SU-DHL-6 (cell line): ENCODE results near the gene RIN3.

Experiments
- H2AFZ ChIP-seq: fragments of 200-600 bp; sonication (generic); 2 replicates; pipeline ENCODE4 v1.6.1; 2014; ENCODE audit warnings: low read depth, mild to moderate bottlenecking, moderate library complexity, mixed read lengths, antibody characterized with exemption, low read length; ENCODE audit not compliant: severe bottlenecking
- H3F3A ChIP-seq: fragments of 200-600 bp; shearing (Covaris generic); 2 replicates; pipeline ENCODE4 v1.6.0; 2016; ENCODE audit warnings: antibody characterized with exemption, mild to moderate bottlenecking; ENCODE audit not compliant: insufficient read depth
- H3K27ac ChIP-seq: fragments of 200-600 bp; sonication (generic); 2 replicates; pipeline ENCODE4 v1.5.1; 2016; ENCODE audit warnings: low read depth, mild to moderate bottlenecking, low read length, moderate library complexity, mixed read lengths
- H3K27me3 ChIP-seq: fragments of 200-600 bp; sonication (generic), shearing (Covaris generic); 2 replicates; pipeline ENCODE4 v1.6.0; 2014; ENCODE audit warnings: mild to moderate bottlenecking, low read length
- H3K36me3 ChIP-seq: fragments of 200-600 bp; sonication (generic); 2 replicates; pipeline ENCODE4 v1.6.1; 2014; ENCODE audit warnings: mild to moderate bottlenecking, low read length, mixed read lengths
- H3K4me2 ChIP-seq: fragments of 300-600, 200-600 bp; shearing (Covaris generic), sonication (generic); 2 replicates; pipeline ENCODE4 v1.6.0; 2014; ENCODE audit warnings: low read length, low read depth, mild to moderate bottlenecking; ENCODE audit not compliant: poor library complexity, severe bottlenecking
- H3K4me3 ChIP-seq: fragments of 200-600 bp; sonication (generic); 2 replicates; pipeline ENCODE4 v1.5.1; 2014; ENCODE audit warnings: antibody characterized with exemption, low read length, mild to moderate bottlenecking, mixed read lengths; ENCODE audit not compliant: insufficient read depth, poor library complexity, severe bottlenecking
- H3K79me2 ChIP-seq: fragments of 200-600 bp; sonication (generic); 2 replicates; pipeline ENCODE4 v1.6.1; 2014; ENCODE audit warnings: mild to moderate bottlenecking, low read length, moderate library complexity; ENCODE audit not compliant: insufficient read depth
- H3K9ac ChIP-seq: fragments of 200-600 bp; sonication (generic); 2 replicates; pipeline ENCODE4 v1.7.0; 2014; ENCODE audit warnings: mild to moderate bottlenecking, low read length
- H3K9me2 ChIP-seq: fragments of 200-600 bp; sonication (generic); replicated peaks from 2 replicates; pipeline ENCODE4 v1.6.1; 2014; ENCODE audit warnings: low read length; ENCODE audit not compliant: insufficient read depth
- H3K9me3 ChIP-seq: fragments of 200-600 bp; sonication (generic); 2 replicates; pipeline ENCODE4 v1.6.1; 2014; ENCODE audit warnings: low read length, mixed read lengths; ENCODE audit not compliant: insufficient read depth
- H4K20me1 ChIP-seq: fragments of 200-600 bp; sonication (generic); 2 replicates; pipeline ENCODE4 v1.6.1; 2014; ENCODE audit warnings: low read depth, mild to moderate bottlenecking, antibody characterized with exemption, low read length, moderate library complexity, mixed read lengths
- EZH2phosphoT487 ChIP-seq: fragments of 200-600 bp; sonication (generic), shearing (Covaris generic); conservative IDR thresholded peaks from 2 replicates; pipeline ENCODE4 v1.6.1; 2018; ENCODE audit warnings: mild to moderate bottlenecking, antibody characterized with exemption, low read length, moderate library complexity, mixed read lengths
- TF ChIP-seq, protein P1 (sequence below): fragments of 200-600 bp; sonication (generic); IDR thresholded peaks from one replicate; pipeline ENCODE4 v1.5.1; 2017; ENCODE audit warnings: antibody characterized with exemption, mild to moderate bottlenecking, low read length, moderate library complexity; ENCODE audit not compliant: insufficient read depth, poor library complexity, severe bottlenecking

Gene RIN3

DNA sequence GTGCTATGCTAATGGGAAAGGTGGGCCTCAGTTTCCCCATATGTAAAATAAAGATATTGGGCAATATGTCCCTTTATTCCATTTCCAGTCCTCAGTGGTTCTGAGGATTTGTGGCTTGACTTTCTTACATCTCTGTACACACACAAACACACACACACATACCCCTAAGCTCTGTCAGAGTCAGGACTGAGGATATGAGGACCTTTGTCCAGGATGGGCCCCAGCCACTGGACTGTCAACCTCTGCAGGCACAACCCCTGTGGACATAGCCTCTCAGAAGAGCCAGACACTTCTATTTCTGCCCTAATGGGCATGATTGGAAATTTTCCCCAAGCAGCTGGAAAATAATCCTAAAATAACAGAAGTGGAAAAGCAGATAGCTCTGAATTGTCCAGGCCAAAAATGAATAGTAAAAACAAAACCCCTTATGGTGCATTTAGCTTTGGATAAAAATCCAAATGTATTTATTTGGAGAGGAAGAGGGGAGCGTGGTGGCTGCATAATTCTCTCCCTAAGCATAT is 50.2 kb downstream of the RIN3 start:
- no peak overlapping the region for H3K4me3 ChIP-seq
- H4K20me1 ChIP-seq, result no peaks in the 10 kb centered on the region
- H3K36me3 ChIP-seq, result no peaks in the 10 kb centered on the region
- H3K27ac ChIP-seq, result no peak overlapping the region
- no peak for TF ChIP-seq EZH2phosphoT487
- TF ChIP-seq, protein P1, sequence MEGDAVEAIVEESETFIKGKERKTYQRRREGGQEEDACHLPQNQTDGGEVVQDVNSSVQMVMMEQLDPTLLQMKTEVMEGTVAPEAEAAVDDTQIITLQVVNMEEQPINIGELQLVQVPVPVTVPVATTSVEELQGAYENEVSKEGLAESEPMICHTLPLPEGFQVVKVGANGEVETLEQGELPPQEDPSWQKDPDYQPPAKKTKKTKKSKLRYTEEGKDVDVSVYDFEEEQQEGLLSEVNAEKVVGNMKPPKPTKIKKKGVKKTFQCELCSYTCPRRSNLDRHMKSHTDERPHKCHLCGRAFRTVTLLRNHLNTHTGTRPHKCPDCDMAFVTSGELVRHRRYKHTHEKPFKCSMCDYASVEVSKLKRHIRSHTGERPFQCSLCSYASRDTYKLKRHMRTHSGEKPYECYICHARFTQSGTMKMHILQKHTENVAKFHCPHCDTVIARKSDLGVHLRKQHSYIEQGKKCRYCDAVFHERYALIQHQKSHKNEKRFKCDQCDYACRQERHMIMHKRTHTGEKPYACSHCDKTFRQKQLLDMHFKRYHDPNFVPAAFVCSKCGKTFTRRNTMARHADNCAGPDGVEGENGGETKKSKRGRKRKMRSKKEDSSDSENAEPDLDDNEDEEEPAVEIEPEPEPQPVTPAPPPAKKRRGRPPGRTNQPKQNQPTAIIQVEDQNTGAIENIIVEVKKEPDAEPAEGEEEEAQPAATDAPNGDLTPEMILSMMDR, result no peak
- H3K4me2 ChIP-seq, result no peak overlapping the region
- no peaks in the 10 kb centered on the region for H3F3A ChIP-seq
- H3K9me2 ChIP-seq, result no peaks in the 10 kb centered on the region
- H3K79me2 ChIP-seq, result no peaks in the 10 kb centered on the region
- no peak overlapping the region for H2AFZ ChIP-seq
- no peak overlapping the region for H3K9ac ChIP-seq
- H3K9me3 ChIP-seq, result no peaks in the 10 kb centered on the region
- no peaks in the 10 kb centered on the region for H3K27me3 ChIP-seq

DNA sequence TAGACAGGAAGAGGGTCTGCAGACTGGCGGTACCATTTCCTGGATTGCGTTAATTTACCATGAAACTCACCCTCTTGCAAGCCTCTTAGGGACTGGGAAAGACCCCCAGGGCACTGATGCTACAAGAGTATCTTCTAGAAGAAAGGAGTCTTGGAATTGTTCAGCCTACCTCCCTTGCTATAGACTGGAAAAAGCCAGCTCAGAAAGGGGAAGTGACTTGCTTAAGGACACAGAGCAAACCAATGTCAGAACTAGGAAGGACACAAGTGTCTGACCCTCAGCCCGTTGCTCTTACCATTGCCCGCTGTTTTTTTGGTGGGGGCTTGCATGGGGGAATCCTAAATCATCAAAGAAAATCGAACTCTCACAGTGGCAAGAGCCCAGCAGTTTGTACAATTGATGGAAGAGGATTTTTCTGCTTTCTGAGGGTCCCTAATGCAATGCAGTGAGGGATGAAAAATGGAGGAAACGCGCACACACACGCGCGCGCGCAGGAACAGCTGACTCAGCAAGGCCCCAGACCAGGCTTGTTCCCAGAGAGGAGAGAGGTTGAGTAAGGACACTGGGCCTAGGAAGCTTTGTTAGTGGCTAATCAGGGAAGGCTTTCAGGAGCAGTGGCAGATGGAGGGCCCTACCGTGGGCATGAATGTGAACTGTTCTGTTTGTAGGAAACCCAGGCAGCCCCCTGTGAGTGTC is 50.9 kb downstream of the RIN3 start:
- H3K9ac ChIP-seq, result no peak overlapping the region
- no peaks in the 10 kb centered on the region for H3F3A ChIP-seq
- H3K27me3 ChIP-seq, result no peaks in the 10 kb centered on the region
- no peaks in the 10 kb centered on the region for H3K36me3 ChIP-seq
- H3K79me2 ChIP-seq, result no peaks in the 10 kb centered on the region
- H2AFZ ChIP-seq, result no peak overlapping the region
- H3K4me2 ChIP-seq, result no peak overlapping the region
- no peaks in the 10 kb centered on the region for H3K9me2 ChIP-seq
- H4K20me1 ChIP-seq, result no peaks in the 10 kb centered on the region
- no peaks in the 10 kb centered on the region for H3K9me3 ChIP-seq
- H3K27ac ChIP-seq, result no peak overlapping the region
- TF ChIP-seq, protein P1, result no peak
- no peak for TF ChIP-seq EZH2phosphoT487
- H3K4me3 ChIP-seq, result no peak overlapping the region

- H3K4me2 ChIP-seq, result no peak overlapping the region
- no peaks in the 10 kb centered on the region for H3K27me3 ChIP-seq
- no peak overlapping the region for H3K27ac ChIP-seq
- no peaks in the 10 kb centered on the region for H3K36me3 ChIP-seq
- no peaks in the 10 kb centered on the region for H3F3A ChIP-seq
- H2AFZ ChIP-seq, result no peak overlapping the region
- H4K20me1 ChIP-seq, result no peaks in the 10 kb centered on the region
- H3K9me3 ChIP-seq, result no peaks in the 10 kb centered on the region
- no peaks in the 10 kb centered on the region for H3K9me2 ChIP-seq
- no peak overlapping the region for H3K4me3 ChIP-seq
- TF ChIP-seq, protein P1, result no peak
- no peak for TF ChIP-seq EZH2phosphoT487
- H3K9ac ChIP-seq, result no peak overlapping the region
- no peaks in the 10 kb centered on the region for H3K79me2 ChIP-seq
Measured at GRCh38 chr14:92565040-92565717, 51.6 kb downstream of the RIN3 start.
